GM23338 (cell line): Measurements from ENCODE around the gene MRTFA. TPM values are rescaled to one million over a fixed set of nuclear protein-coding genes. Genes with fewer than 3 reads are reported as not detected.

Experiments
- ATAC-seq: fragments of 200-7000 bp; cut with Tn5 transposase; 3 replicates; pipeline ENCODE4 v1.9.1; 2020
- DNase-seq: peaks from one replicate; pipeline ENCODE4 v3.0.0-alpha.2; 2015; ENCODE audit warnings: low spot score
- H2AFZ ChIP-seq: fragments of 200-600 bp; sonication (generic); 2 replicates; pipeline ENCODE4 v1.8.0; 2016; ENCODE audit warnings: antibody characterized with exemption, mild to moderate bottlenecking, moderate library complexity
- H3F3A ChIP-seq: fragments of 200-600 bp; sonication (generic); replicated peaks from 2 replicates; pipeline ENCODE4 v1.8.0; 2017; ENCODE audit warnings: antibody characterized with exemption, mixed run types, low read depth
- H3K27ac ChIP-seq: fragments of 200-600 bp; sonication (generic); 2 replicates; pipeline ENCODE4 v1.6.1; 2016; ENCODE audit warnings: low read depth
- H3K27me3 ChIP-seq: fragments of 200-600 bp; sonication (generic); 2 replicates; pipeline ENCODE4 v1.8.0; 2016; ENCODE audit warnings: mild to moderate bottlenecking, mixed run types, moderate library complexity; ENCODE audit not compliant: insufficient read depth
- H3K36me3 ChIP-seq: fragments of 200-600 bp; sonication (generic); 2 replicates; pipeline ENCODE4 v1.8.0; 2016; ENCODE audit warnings: mild to moderate bottlenecking; ENCODE audit not compliant: insufficient read depth
- H3K4me1 ChIP-seq: fragments of 200-600 bp; sonication (generic); 2 replicates; pipeline ENCODE4 v1.8.0; 2016; ENCODE audit warnings: mild to moderate bottlenecking, moderate library complexity; ENCODE audit not compliant: insufficient read depth
- H3K4me2 ChIP-seq: fragments of 200-600 bp; sonication (generic); 2 replicates; pipeline ENCODE4 v1.7.1; 2017; ENCODE audit warnings: mixed run types
- H3K4me3 ChIP-seq: fragments of 200-600 bp; sonication (generic); 2 replicates; pipeline ENCODE4 v1.6.1; 2016; ENCODE audit warnings: mixed run types
- H3K79me2 ChIP-seq: fragments of 200-600 bp; sonication (generic); replicated peaks from 2 replicates; pipeline ENCODE4 v1.8.0; 2017; ENCODE audit warnings: mild to moderate bottlenecking; ENCODE audit not compliant: insufficient read depth
- H3K9me2 ChIP-seq: fragments of 200-600 bp; sonication (generic); 2 replicates; pipeline ENCODE4 v1.8.0; 2017; ENCODE audit not compliant: insufficient read depth
- H4K20me1 ChIP-seq: fragments of 200-600 bp; sonication (generic); replicated peaks from 2 replicates; pipeline ENCODE4 v1.8.0; 2017; ENCODE audit warnings: mild to moderate bottlenecking; ENCODE audit not compliant: insufficient read depth
- H3K27ac Mint-ChIP-seq: 2 replicates; pipeline ENCODE4 v1.8.0; 2020; ENCODE audit warnings: inconsistent platforms, mild to moderate bottlenecking, moderate library complexity, mixed read lengths
- H3K27me3 Mint-ChIP-seq: 3 replicates; pipeline ENCODE4 v1.8.0; 2022; ENCODE audit warnings: low read depth, mild to moderate bottlenecking, moderate library complexity, mixed read lengths, inconsistent platforms; ENCODE audit not compliant: insufficient read depth, poor library complexity
- H3K36me3 Mint-ChIP-seq: 3 replicates; pipeline ENCODE4 v1.8.0; 2021; ENCODE audit warnings: low read depth, mild to moderate bottlenecking, inconsistent platforms, moderate library complexity, mixed read lengths
- H3K4me1 Mint-ChIP-seq: 3 replicates; pipeline ENCODE4 v1.8.0; 2020; ENCODE audit warnings: mild to moderate bottlenecking, inconsistent platforms, mixed read lengths
- H3K4me3 Mint-ChIP-seq: 3 replicates; pipeline ENCODE4 v1.8.0; 2021; ENCODE audit warnings: moderate library complexity, mild to moderate bottlenecking, inconsistent platforms, mixed read lengths
- H3K9me3 Mint-ChIP-seq: 3 replicates; pipeline ENCODE4 v1.8.0; 2020; ENCODE audit warnings: moderate library complexity, mild to moderate bottlenecking, inconsistent platforms, mixed read lengths
- POLR2AphosphoS5 ChIP-seq: IDR thresholded peaks from 2 replicates; pipeline ENCODE4 v1.6.1; 2016; ENCODE audit warnings: antibody characterized with exemption, low read depth
- polyA plus RNA-seq: library from polyadenylated mRNA; unstranded; fragments of >200 nt; fragmentation: Nextera tagmentation; extraction: Ambion mirVana; gene quantifications from 2 replicates; pipeline ENCODE4 v1.2.1, GENCODE V29; 2016
- total RNA-seq: library from RNA; depleted of rRNA; stranded (reverse); fragments of >200 nt; shearing (Covaris generic); gene quantifications from 2 replicates; pipeline ENCODE4 v1.2.3, GENCODE V29; 2014; rRNA removed
- TF ChIP-seq, protein P1 (sequence below), 2 experiments: fragments of 200-600 bp in 1 of 2; sonication (generic) in 1 of 2; conservative IDR thresholded peaks; 2 replicates each; pipeline versions ENCODE4 v1.5.1 to v1.6.1; 2016 to 2017; ENCODE audit warnings: antibody characterized with exemption in 2 of 2, low read depth in 2 of 2, mild to moderate bottlenecking in 2 of 2, moderate library complexity in 1 of 2

The MRTFA gene
- total and polyA plus RNA-seq, 2 experiments from 2014 or later = 18.1 to 92.4 TPM

DNA sequence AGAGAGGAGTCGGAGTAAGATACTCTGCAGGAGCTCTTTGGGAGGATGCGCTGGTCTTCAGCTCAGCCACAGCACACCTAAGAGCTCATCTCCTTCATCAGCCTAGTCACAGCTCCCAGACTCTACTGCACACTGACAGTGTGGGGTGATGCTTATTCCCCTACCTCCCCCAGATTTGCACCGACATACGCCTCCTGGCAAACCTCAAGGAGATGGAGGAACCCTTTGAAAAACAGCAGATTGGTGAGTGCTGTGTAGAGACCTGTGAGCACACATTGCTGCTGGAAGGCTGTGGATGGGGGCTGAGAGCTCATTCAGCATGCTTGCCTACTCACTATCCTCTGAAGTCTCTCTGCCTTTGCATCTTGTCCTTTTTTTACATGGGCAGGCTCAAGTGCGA is 275.4 kb downstream of the MRTFA start:
- Mint-ChIP-seq H3K36me3 (peaks cover 96% of the 10 kb centered on the region), H3K27ac (no peak overlapping the region), H3K27me3 (peaks cover 5% of the 10 kb centered on the region), H3K9me3 (no peaks in the 10 kb centered on the region), H3K4me3 (no peak overlapping the region), H3K4me1 (no peaks in the 10 kb centered on the region)
- no peak for TF ChIP-seq POLR2AphosphoS5
- TF ChIP-seq, protein P1, sequence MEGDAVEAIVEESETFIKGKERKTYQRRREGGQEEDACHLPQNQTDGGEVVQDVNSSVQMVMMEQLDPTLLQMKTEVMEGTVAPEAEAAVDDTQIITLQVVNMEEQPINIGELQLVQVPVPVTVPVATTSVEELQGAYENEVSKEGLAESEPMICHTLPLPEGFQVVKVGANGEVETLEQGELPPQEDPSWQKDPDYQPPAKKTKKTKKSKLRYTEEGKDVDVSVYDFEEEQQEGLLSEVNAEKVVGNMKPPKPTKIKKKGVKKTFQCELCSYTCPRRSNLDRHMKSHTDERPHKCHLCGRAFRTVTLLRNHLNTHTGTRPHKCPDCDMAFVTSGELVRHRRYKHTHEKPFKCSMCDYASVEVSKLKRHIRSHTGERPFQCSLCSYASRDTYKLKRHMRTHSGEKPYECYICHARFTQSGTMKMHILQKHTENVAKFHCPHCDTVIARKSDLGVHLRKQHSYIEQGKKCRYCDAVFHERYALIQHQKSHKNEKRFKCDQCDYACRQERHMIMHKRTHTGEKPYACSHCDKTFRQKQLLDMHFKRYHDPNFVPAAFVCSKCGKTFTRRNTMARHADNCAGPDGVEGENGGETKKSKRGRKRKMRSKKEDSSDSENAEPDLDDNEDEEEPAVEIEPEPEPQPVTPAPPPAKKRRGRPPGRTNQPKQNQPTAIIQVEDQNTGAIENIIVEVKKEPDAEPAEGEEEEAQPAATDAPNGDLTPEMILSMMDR (conservative IDR thresholded peaks at IDR 0.05; ENCODE audit: low read depth in 2 of 2) = no peak
- Histone ChIP-seq H3K4me1 (no peaks in the 10 kb centered on the region), H3F3A (peaks cover 34% of the 10 kb centered on the region; the same call in 1 of the 2 replicates), H2AFZ (no peak overlapping the region), H3K36me3 (peaks cover 95% of the 10 kb centered on the region), H3K79me2 (no peaks in the 10 kb centered on the region), H3K27me3 (no peaks in the 10 kb centered on the region), H4K20me1 (peaks cover 52% of the 10 kb centered on the region), H3K4me3 (no peak overlapping the region), H3K27ac (no peak overlapping the region), H3K4me2 (no peak overlapping the region), H3K9me2 (no peaks in the 10 kb centered on the region)
- ATAC-seq (no peak), DNase-seq (no peak)

Other genes starting within 250 kb of the MRTFA start
- 0.27 and 2.4 TPM in 2 replicates for gene MCHR1, start 42.8 kb upstream of the MRTFA start, total RNA-seq
- gene MCHR1, start 42.8 kb upstream of the MRTFA start, polyA plus RNA-seq = 0.83 and 0.91 TPM in 2 replicates
- gene SLC25A17, start 182.6 kb upstream of the MRTFA start, total RNA-seq = 40.0 and 43.6 TPM in 2 replicates
- 28.2 and 35.4 TPM in 2 replicates for gene SLC25A17, start 182.6 kb upstream of the MRTFA start, polyA plus RNA-seq
- gene ST13, start 219.9 kb upstream of the MRTFA start, total RNA-seq = 148 and 159 TPM in 2 replicates
- 208 and 238 TPM in 2 replicates for gene ST13, start 219.9 kb upstream of the MRTFA start, polyA plus RNA-seq
- 19.5 and 22.9 TPM in 2 replicates for gene XPNPEP3, start 220.4 kb upstream of the MRTFA start, total RNA-seq
- 10.4 and 11.6 TPM in 2 replicates for gene XPNPEP3, start 220.4 kb upstream of the MRTFA start, polyA plus RNA-seq
- gene DNAJB7, start 225.4 kb upstream of the MRTFA start, total RNA-seq = not detected in 2 replicates
- gene DNAJB7, start 225.4 kb upstream of the MRTFA start, polyA plus RNA-seq = 0.40 and 0.63 TPM in 2 replicates